CD8-positive, alpha-beta memory T cell (primary cell): ENCODE results near the gene FRMD4B. TPM values are rescaled to one million over a fixed set of nuclear protein-coding genes. Genes with fewer than 3 reads are reported as not detected.

Experiments used
- CTCF ChIA-PET: fragments of 350-600 bp; sonication (Branson Sonifier 250); formaldehyde crosslinking; loops from one replicate; lab custom pipeline; 2021; ENCODE audit warnings: antibody characterized with exemption; lab: Charles Lee
- POLR2A ChIA-PET: fragments of 350-600 bp; sonication (Branson Sonifier 250); formaldehyde crosslinking; loops from one replicate; lab custom pipeline; 2021; ENCODE audit warnings: antibody characterized with exemption; lab: Charles Lee
- DNase-seq, 5 donors: peaks; one replicate each; pipeline versions ENCODE4 v3.0.0 to v3.0.0-alpha.2; 2020 to 2022; ENCODE audit warnings: mixed read lengths in 1 of 5
- H3K27ac ChIP-seq: one replicate; pipeline ENCODE4 v1.7.0; 2013; ENCODE audit warnings: low read depth, mild to moderate bottlenecking, low read length, moderate library complexity
- H3K27me3 ChIP-seq: 2 replicates; pipeline ENCODE4 v1.7.0; 2013; ENCODE audit warnings: low read length, mild to moderate bottlenecking; ENCODE audit not compliant: insufficient read depth, poor library complexity, severe bottlenecking
- H3K36me3 ChIP-seq: 2 replicates; pipeline ENCODE4 v1.7.0; 2013; ENCODE audit warnings: mild to moderate bottlenecking, low read length, moderate library complexity; ENCODE audit not compliant: insufficient read depth
- H3K4me1 ChIP-seq: 2 replicates; pipeline ENCODE4 v1.7.0; 2013; ENCODE audit warnings: mild to moderate bottlenecking, low read length, moderate library complexity; ENCODE audit not compliant: insufficient read depth
- H3K4me3 ChIP-seq: 2 replicates; pipeline ENCODE4 v1.7.0; 2013; ENCODE audit warnings: mild to moderate bottlenecking, low read length
- H3K9me3 ChIP-seq: 2 replicates; pipeline ENCODE4 v1.7.0; 2013; ENCODE audit warnings: mild to moderate bottlenecking, low read length
- H3K27ac Mint-ChIP-seq, 8 donors: one replicate each; pipeline ENCODE4 v1.8.0; 2020 to 2021; ENCODE audit warnings: mixed read lengths in 8 of 8, mild to moderate bottlenecking in 6 of 8, inconsistent platforms in 3 of 8, moderate library complexity in 3 of 8
- H3K27me3 Mint-ChIP-seq, 2 donors: one replicate each; pipeline ENCODE4 v1.8.0; 2020 to 2021; ENCODE audit warnings: mixed read lengths in 2 of 2, mild to moderate bottlenecking in 1 of 2, moderate library complexity in 1 of 2
- H3K36me3 Mint-ChIP-seq, 3 donors: one replicate each; pipeline ENCODE4 v1.8.0; 2020 to 2021; ENCODE audit warnings: mixed read lengths in 3 of 3, inconsistent platforms in 1 of 3, mild to moderate bottlenecking in 1 of 3
- H3K4me1 Mint-ChIP-seq, 3 donors: one replicate each; pipeline ENCODE4 v1.8.0; 2020 to 2021; ENCODE audit warnings: mixed read lengths in 3 of 3, inconsistent platforms in 1 of 3, mild to moderate bottlenecking in 1 of 3
- H3K4me3 Mint-ChIP-seq, 7 donors: one replicate each; pipeline ENCODE4 v1.8.0; 2020 to 2021; ENCODE audit warnings: mixed read lengths in 7 of 7, mild to moderate bottlenecking in 6 of 7, moderate library complexity in 4 of 7, inconsistent platforms in 2 of 7
- H3K9me3 Mint-ChIP-seq, 5 donors: one replicate each; pipeline ENCODE4 v1.8.0; 2020 to 2022; ENCODE audit warnings: mixed read lengths in 5 of 5, mild to moderate bottlenecking in 3 of 5, moderate library complexity in 2 of 5, inconsistent platforms in 1 of 5
- polyA plus RNA-seq: library from polyadenylated mRNA; unstranded; fragments of 300-500 nt; fragmentation: Illumina TruSeq; gene quantifications from one replicate; pipeline ENCODE4 v1.2.3, GENCODE V29; 2021
- total RNA-seq, 2 experiments: library from RNA; stranded (reverse); gene quantifications; one replicate each; pipeline ENCODE4 v1.2.3, GENCODE V29; 2021

The FRMD4B gene
- total and polyA plus RNA-seq, 3 experiments from 2014 or later: 3.0 to 41.1 (median 40.3) TPM

DNA sequence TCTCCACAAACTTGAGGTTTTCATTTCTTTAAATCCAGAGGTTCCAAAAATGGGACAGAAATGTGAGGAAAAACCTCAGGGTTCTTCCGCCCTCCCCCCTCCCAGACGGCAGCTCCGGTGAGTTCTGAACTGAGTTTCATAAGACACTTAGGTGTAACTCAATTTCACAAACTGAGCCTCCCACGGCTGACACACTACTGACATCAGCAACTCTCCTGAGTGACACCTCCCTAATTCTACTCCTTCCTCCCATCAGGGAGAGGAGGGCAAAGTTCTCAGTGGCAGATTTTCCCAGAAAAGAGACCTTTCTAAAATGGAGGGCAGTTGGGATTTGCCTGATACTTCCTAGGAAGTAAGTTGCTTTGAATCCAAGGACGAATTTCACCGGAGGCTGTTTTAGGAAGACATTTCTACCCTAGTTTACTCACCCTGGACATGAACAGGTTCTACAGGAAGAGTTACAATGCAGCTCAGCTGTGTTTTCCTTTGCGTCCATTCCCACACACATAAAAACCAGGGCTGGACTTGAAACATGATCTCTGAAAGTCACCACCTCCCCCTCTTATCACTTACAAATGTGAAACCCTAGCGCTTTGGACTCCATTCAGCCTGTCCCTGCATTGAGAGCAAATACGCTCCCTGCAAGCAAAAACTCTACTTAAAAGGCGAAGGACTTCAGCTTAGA lies 185.4 kb downstream of the FRMD4B start:
- Histone ChIP-seq H3K9me3 (no peaks in the 10 kb centered on the region), H3K27ac (peak overlapping the region; percentile 13), H3K4me3 (peak overlapping the region; percentile 65), H3K36me3 (no peaks in the 10 kb centered on the region), H3K4me1 (peaks cover 34% of the 10 kb centered on the region), H3K27me3 (no peaks in the 10 kb centered on the region)
- Mint-ChIP-seq H3K27ac (peak overlapping the region; percentile 92 to 97 (median 96)), H3K9me3 (no peaks in the 10 kb centered on the region), H3K4me3 (peak overlapping the region; percentile 92 to 96 (median 94)), H3K36me3 (peaks cover 0 to 8% (median 2%) of the 10 kb centered on the region in 3 donors), H3K4me1 (peaks cover 35 to 59% (median 59%) of the 10 kb centered on the region in 3 donors), H3K27me3 (no peaks in the 10 kb centered on the region)
- CTCF ChIA-PET: interaction anchor here (0.6 to 2.2 kb wide), 4 partner anchors 9 to 106 kb away, joined by 3 to 7 read pairs (median 4); no protein-coding TSS in a partner anchor
- POLR2A ChIA-PET: interaction anchor here (0.6 kb wide), 1 partner anchor 10 kb away, joined by 7 read pairs; no protein-coding TSS in a partner anchor
- DNase-seq: no peak

DNA sequence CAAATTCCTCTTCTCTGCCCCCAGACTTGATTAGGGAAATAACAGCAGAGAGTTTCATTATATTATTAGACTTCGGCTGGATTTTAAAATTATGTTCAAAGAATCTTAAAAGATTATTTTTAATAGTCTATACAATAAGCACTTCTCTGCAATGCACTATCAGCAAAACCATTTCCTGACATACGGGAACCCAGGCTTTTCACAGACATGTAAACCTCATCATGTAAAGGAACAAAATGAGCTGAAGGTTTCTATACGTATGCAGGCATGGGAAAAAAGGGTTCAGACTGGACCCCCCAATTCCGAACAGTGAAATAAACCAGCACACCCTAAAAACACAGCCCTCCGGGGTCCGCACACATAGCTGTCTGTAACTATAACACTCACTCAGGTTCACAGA lies 185.9 kb downstream of the FRMD4B start:
- Histone ChIP-seq H3K27ac (peak overlapping the region; percentile 13), H3K27me3 (no peaks in the 10 kb centered on the region), H3K4me3 (peak overlapping the region; percentile 65), H3K36me3 (no peaks in the 10 kb centered on the region), H3K4me1 (peaks cover 34% of the 10 kb centered on the region), H3K9me3 (no peaks in the 10 kb centered on the region)
- CTCF ChIA-PET: interaction anchor here (0.6 to 2.2 kb wide), 3 partner anchors 10 to 39 kb away, joined by 3 to 7 read pairs (median 4); no protein-coding TSS in a partner anchor
- H3K9me3 Mint-ChIP-seq: no peaks in the 10 kb centered on the region
- peaks cover 1 to 13% (median 3%) of the 10 kb centered on the region in 3 donors for H3K36me3 Mint-ChIP-seq
- peak overlapping the region; percentile 92 to 97 (median 96) for H3K27ac Mint-ChIP-seq
- DNase-seq: no peak
- H3K27me3 Mint-ChIP-seq: peaks cover 0 to 1% of the 10 kb centered on the region in 2 donors
- POLR2A ChIA-PET: interaction anchor here (0.6 kb wide), 1 partner anchor 13 kb away, joined by 3 read pairs; no protein-coding TSS in a partner anchor
- H3K4me3 Mint-ChIP-seq: peak overlapping the region; percentile 92 to 96 (median 94)
- peaks cover 35 to 56% (median 54%) of the 10 kb centered on the region in 3 donors for H3K4me1 Mint-ChIP-seq

DNA sequence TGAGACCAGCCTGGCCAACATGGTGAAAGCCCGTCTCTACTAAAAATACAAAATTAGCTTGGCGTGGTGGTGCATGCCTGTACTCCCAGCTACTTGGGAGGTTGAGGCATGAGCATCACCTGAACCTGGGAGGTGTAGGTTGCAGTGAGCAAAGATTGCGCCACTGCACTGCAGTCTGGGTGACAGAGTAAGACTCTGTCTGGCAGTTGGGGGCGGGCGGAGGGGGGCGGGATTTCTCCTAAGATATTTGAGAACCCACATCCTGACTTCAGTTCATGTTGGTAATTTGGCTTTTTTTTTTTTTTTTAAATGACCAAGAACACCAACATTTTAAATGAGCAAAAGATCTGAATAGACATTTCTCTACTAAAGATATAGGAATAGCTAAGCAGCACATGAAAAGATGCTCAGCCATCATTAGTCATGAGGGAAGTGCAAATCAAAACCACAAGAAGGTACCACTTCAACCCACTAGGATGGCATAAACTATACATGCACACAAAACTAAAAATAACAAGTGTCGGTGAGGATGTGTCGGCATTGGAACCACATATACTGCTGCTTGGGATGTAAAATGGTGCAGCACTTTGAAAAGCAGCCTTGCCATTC lies 187.9 kb downstream of the FRMD4B start:
- H3K27ac ChIP-seq: no peak overlapping the region
- peak overlapping the region; percentile 65 for H3K4me3 ChIP-seq
- POLR2A ChIA-PET: interaction anchor here (0.6 kb wide), 1 partner anchor 21 kb away, joined by 3 read pairs; no protein-coding TSS in a partner anchor

DNA sequence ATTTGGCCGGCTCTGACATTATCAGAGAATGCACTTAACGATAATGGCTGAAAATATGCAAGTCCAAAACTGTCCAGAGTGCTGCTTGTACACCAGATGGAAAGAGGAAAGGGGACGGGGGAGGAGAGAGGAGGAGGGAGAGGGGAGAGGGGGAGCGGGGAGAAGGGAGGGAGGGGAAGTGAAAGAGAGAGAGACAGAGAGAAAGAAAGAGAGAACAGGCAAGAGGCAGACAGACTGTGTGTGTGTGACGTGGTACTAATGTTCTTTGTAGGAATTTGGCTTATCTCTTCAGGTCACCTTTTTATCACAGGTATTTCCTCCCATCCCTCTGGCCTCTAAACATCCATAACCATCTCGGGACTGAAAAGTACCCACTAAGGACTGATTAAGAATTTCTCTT lies 188.4 kb downstream of the FRMD4B start:
- peak overlapping the region in 4 of 7 donors; percentile 27 to 94 (median 62) for H3K4me3 Mint-ChIP-seq
- H3K4me1 Mint-ChIP-seq: peaks cover 31 to 50% (median 49%) of the 10 kb centered on the region in 3 donors
- H3K27me3 ChIP-seq: no peaks in the 10 kb centered on the region
- POLR2A ChIA-PET: interaction anchor here (0.6 kb wide), 1 partner anchor 21 kb away, joined by 3 read pairs; no protein-coding TSS in a partner anchor
- H3K27ac Mint-ChIP-seq: peak overlapping the region; percentile 44 to 97 (median 92)
- CTCF ChIA-PET: interaction anchor here (1.8 to 1.9 kb wide), 2 partner anchors 9 to 109 kb away, joined by 4 to 6 read pairs; no protein-coding TSS in a partner anchor
- H3K4me1 ChIP-seq: peaks cover 34% of the 10 kb centered on the region
- no peak overlapping the region for H3K4me3 ChIP-seq
- H3K9me3 ChIP-seq: no peaks in the 10 kb centered on the region
- no peak overlapping the region for H3K27ac ChIP-seq
- no peak for DNase-seq
- no peaks in the 10 kb centered on the region for H3K9me3 Mint-ChIP-seq
- peaks cover 4 to 20% (median 5%) of the 10 kb centered on the region in 3 donors for H3K36me3 Mint-ChIP-seq
- peaks cover 0 to 1% of the 10 kb centered on the region in 2 donors for H3K27me3 Mint-ChIP-seq
- no peaks in the 10 kb centered on the region for H3K36me3 ChIP-seq

More for the DNA sequence above, 187.9 kb downstream of the FRMD4B start:
- Mint-ChIP-seq H3K9me3 (no peaks in the 10 kb centered on the region), H3K36me3 (peaks cover 4 to 20% (median 5%) of the 10 kb centered on the region in 3 donors), H3K4me1 (peaks cover 31 to 50% (median 49%) of the 10 kb centered on the region in 3 donors), H3K27ac (peak overlapping the region; percentile 92 to 97 (median 96)), H3K4me3 (peak overlapping the region; percentile 92 to 96 (median 94)), H3K27me3 (peaks cover 0 to 1% of the 10 kb centered on the region in 2 donors)
- Histone ChIP-seq H3K9me3 (no peaks in the 10 kb centered on the region), H3K27me3 (no peaks in the 10 kb centered on the region), H3K4me1 (peaks cover 34% of the 10 kb centered on the region), H3K36me3 (no peaks in the 10 kb centered on the region)
- DNase-seq: peak; percentile 29 to 78 (median 45)
- CTCF ChIA-PET: interaction anchor here (1.7 to 1.9 kb wide), 3 partner anchors 8 to 108 kb away, joined by 4 to 8 read pairs (median 6); no protein-coding TSS in a partner anchor

DNA sequence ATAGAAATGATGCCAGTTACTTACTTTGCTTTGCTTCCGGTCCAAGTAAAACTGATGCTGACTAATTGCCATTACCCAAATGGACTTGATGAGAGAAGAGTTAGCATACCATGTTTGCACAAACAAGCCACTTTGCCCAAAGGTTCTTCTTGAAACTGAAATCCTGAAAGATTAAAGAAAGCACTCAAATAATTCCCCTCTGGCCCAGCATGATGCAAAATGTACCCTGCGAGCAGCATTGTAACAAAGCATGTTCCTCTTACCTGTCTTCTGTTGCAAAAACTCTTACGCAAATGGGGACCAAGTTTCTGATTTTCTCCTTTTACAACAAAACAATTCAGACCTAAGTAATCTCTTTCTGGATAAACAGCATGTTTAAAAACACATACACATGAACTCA lies 189.0 kb downstream of the FRMD4B start:
- Histone ChIP-seq H3K36me3 (no peaks in the 10 kb centered on the region), H3K4me3 (no peak overlapping the region), H3K27me3 (no peaks in the 10 kb centered on the region), H3K27ac (no peak overlapping the region), H3K4me1 (peaks cover 34% of the 10 kb centered on the region), H3K9me3 (no peaks in the 10 kb centered on the region)
- Mint-ChIP-seq H3K27ac (peak overlapping the region in 7 of 8 donors; percentile 29 to 97 (median 93)), H3K4me3 (peak overlapping the region in 3 of 7 donors; percentile 7 to 31 (median 27)), H3K27me3 (peaks cover 0 to 1% of the 10 kb centered on the region in 2 donors), H3K9me3 (no peaks in the 10 kb centered on the region), H3K4me1 (peaks cover 31 to 50% (median 49%) of the 10 kb centered on the region in 3 donors), H3K36me3 (peaks cover 4 to 20% (median 5%) of the 10 kb centered on the region in 3 donors)
- DNase-seq: no peak
- CTCF ChIA-PET: interaction anchor here (1.8 kb wide), 1 partner anchor 10 kb away, joined by 4 read pairs; no protein-coding TSS in a partner anchor
- POLR2A ChIA-PET: no interaction called here

DNA sequence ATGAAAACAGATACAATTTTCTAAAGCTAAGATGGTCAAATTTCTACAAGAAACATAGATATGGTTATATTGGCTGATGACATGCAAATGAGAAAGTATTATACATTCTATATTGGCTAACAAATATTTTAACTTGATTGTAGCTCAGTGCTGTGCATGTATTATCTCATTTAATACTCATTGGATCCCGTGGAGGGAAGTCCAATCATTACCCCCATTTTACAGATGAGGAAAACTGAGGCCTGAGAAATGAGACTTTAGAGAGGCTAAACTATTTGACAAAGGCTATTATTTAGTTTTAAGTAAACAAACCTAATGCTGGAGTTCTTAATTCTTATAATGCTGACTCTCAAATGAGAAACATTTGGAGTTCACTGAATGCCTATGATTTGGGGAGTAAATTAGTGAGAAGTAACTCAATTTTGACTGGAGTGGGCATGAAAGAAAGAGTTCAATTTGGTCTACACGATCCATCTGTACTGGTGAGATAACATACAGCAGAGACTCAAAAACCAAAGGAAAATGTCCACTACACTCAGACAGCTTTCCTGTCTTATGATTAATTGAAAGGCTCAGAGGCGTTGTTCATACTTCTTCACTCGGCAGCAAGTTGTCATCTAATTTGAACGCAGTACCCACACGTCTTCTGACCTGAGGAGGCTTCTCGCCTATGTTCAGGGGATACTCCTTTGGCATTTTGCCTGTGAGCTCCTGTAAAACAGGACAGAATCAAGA lies 191.3 kb downstream of the FRMD4B start:
- Mint-ChIP-seq H3K36me3 (peaks cover 8 to 26% (median 8%) of the 10 kb centered on the region in 3 donors), H3K4me1 (peaks cover 20 to 40% (median 40%) of the 10 kb centered on the region in 3 donors), H3K27ac (peak overlapping the region in 1 of 8 donors; percentile 44), H3K9me3 (no peaks in the 10 kb centered on the region), H3K4me3 (peak overlapping the region in 1 of 7 donors; percentile 24), H3K27me3 (peaks cover 0 to 1% of the 10 kb centered on the region in 2 donors)
- H3K27me3 ChIP-seq: no peaks in the 10 kb centered on the region
- peaks cover 21% of the 10 kb centered on the region for H3K4me1 ChIP-seq
- H3K27ac ChIP-seq: no peak overlapping the region
- DNase-seq: no peak
- no peaks in the 10 kb centered on the region for H3K36me3 ChIP-seq
- no peaks in the 10 kb centered on the region for H3K9me3 ChIP-seq
- ChIA-PET CTCF (interaction anchor here (0.9 kb wide), 1 partner anchor 34 kb away, joined by 4 read pairs; no protein-coding TSS in a partner anchor), POLR2A (no interaction called here)
- H3K4me3 ChIP-seq: no peak overlapping the region

DNA sequence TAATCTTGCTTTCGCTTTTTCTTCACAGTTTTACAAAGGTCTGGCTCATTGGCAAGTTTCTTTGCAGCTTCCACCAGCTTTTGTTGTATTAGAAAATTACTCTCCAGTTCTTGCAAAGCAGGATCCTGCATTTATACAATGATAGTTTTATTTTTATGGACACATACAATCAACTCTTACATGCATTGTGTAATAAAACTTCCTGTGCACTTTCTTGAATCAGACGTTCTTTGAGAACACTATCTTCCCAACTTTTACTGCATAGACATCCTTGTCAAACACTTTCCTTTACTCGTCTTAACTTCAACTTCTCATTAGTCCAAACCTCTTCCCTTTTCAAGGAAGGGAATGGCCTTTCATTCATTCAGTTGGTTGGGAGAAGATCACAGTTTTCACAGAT lies 192.1 kb downstream of the FRMD4B start:
- no peaks in the 10 kb centered on the region for H3K27me3 ChIP-seq
- H3K36me3 ChIP-seq: no peaks in the 10 kb centered on the region
- ChIA-PET CTCF (interaction anchor here (1.1 kb wide), 1 partner anchor 113 kb away, joined by 3 read pairs; no protein-coding TSS in a partner anchor), POLR2A (no interaction called here)
- peaks cover 16% of the 10 kb centered on the region for H3K4me1 ChIP-seq
- H3K4me1 Mint-ChIP-seq: peaks cover 13 to 35% (median 35%) of the 10 kb centered on the region in 3 donors
- H3K4me3 ChIP-seq: no peak overlapping the region
- no peaks in the 10 kb centered on the region for H3K9me3 ChIP-seq
- peak overlapping the region in 6 of 7 donors; percentile 14 to 71 (median 38) for H3K4me3 Mint-ChIP-seq
- peaks cover 8 to 25% (median 8%) of the 10 kb centered on the region in 3 donors for H3K36me3 Mint-ChIP-seq
- H3K27ac ChIP-seq: no peak overlapping the region
- no peaks in the 10 kb centered on the region for H3K9me3 Mint-ChIP-seq
- peak overlapping the region in 3 of 8 donors; percentile 7 to 68 (median 58) for H3K27ac Mint-ChIP-seq
- H3K27me3 Mint-ChIP-seq: peaks cover 0 to 1% of the 10 kb centered on the region in 2 donors
- no peak for DNase-seq
